GM04504 (cell line): ENCODE data around the gene IGF2R.
A peak's percentile ranks its signal among the peaks of the same experiment; 100 is the strongest.
"Not testable (repeated sequence)": the region's sequence is repeated elsewhere in the genome, so short reads cannot be mapped to it uniquely, and the experiment has no call there.

ENCODE experiments used
- DNase-seq: peaks from one replicate; pipeline ENCODE4 v3.0.0-alpha.2; 2012; ENCODE audit warnings: low read depth

Gene IGF2R

GRCh38 chr6:159996626-159997497, 28.0 kb downstream of the IGF2R start:
- DNase-seq, result no peak

GRCh38 chr6:159997498-159998101, 28.7 kb downstream of the IGF2R start:
- DNase-seq, result no peak

GRCh38 chr6:159998538-159998937, 29.7 kb downstream of the IGF2R start:
- DNase-seq, result no peak

GRCh38 chr6:159999240-159999671, 30.4 kb downstream of the IGF2R start:
- DNase-seq, result no peak

GRCh38 chr6:160000280-160000704, 31.4 kb downstream of the IGF2R start:
- DNase-seq, result no peak

- not testable (repeated sequence) for DNase-seq
Observed at GRCh38 chr6:160000893-160001427, 32.1 kb downstream of the IGF2R start.

GRCh38 chr6:160002882-160003281, 34.0 kb downstream of the IGF2R start:
- DNase-seq, result no peak

- no peak for DNase-seq
Observed at GRCh38 chr6:160004018-160004417, 35.1 kb downstream of the IGF2R start.

GRCh38 chr6:160004419-160005175, 35.7 kb downstream of the IGF2R start:
- no peak for DNase-seq

GRCh38 chr6:160005211-160005610, 36.3 kb downstream of the IGF2R start:
- DNase-seq, result no peak

GRCh38 chr6:160005861-160006540, 37.1 kb downstream of the IGF2R start:
- DNase-seq, result no peak

GRCh38 chr6:160007145-160007544, 38.3 kb downstream of the IGF2R start:
- DNase-seq, result no peak

- no peak for DNase-seq
Observed at GRCh38 chr6:160007611-160008010, 38.7 kb downstream of the IGF2R start.

- peak; percentile 84 for DNase-seq
Observed at GRCh38 chr6:160010067-160010466, 41.2 kb downstream of the IGF2R start.

- no peak for DNase-seq
Observed at GRCh38 chr6:160013987-160014868, 45.3 kb downstream of the IGF2R start.

- DNase-seq, result no peak
Observed at GRCh38 chr6:160014869-160015182, 45.9 kb downstream of the IGF2R start.

- no peak for DNase-seq
Observed at GRCh38 chr6:160015778-160016684, 47.1 kb downstream of the IGF2R start.

- DNase-seq, result no peak
Observed at GRCh38 chr6:160022101-160022500, 53.2 kb downstream of the IGF2R start.

- no peak for DNase-seq
Observed at GRCh38 chr6:160022793-160023192, 53.9 kb downstream of the IGF2R start.

- no peak for DNase-seq
Observed at GRCh38 chr6:160024152-160024551, 55.3 kb downstream of the IGF2R start.
